NCI-H345 treated with DMSO at 0.1 percent for 48 hours (cell line): Measurements from ENCODE around the gene HAGHL.
"Not testable (repeated sequence)": the region's sequence is repeated elsewhere in the genome, so short reads cannot be mapped to it uniquely, and the experiment has no call there.

Experiments used
- DNase-seq: peaks from one replicate; lab custom pipeline; 2025; ENCODE audit not compliant: unreplicated experiment; lab: John Stamatoyannopoulos, UW

The HAGHL gene

GRCh38 chr16:767743-768235 lies 40.9 kb downstream of the HAGHL start:
- DNase-seq: no peak

- no peak for DNase-seq
Measured at GRCh38 chr16:768428-768827, 41.5 kb downstream of the HAGHL start.

- DNase-seq: no peak
Measured at GRCh38 chr16:769184-769784, 42.4 kb downstream of the HAGHL start.

- DNase-seq: no peak
Measured at GRCh38 chr16:769934-770333, 43.0 kb downstream of the HAGHL start.

GRCh38 chr16:770411-770810 lies 43.5 kb downstream of the HAGHL start:
- no peak for DNase-seq

GRCh38 chr16:772959-773358 lies 46.1 kb downstream of the HAGHL start:
- DNase-seq: no peak

- no peak for DNase-seq
Measured at GRCh38 chr16:774086-775001, 47.4 kb downstream of the HAGHL start.

- no peak for DNase-seq
Measured at GRCh38 chr16:775236-775796, 48.4 kb downstream of the HAGHL start.

- DNase-seq: not testable (repeated sequence)
Measured at GRCh38 chr16:776298-776697, 49.4 kb downstream of the HAGHL start.

- DNase-seq: no peak
Measured at GRCh38 chr16:776824-777223, 49.9 kb downstream of the HAGHL start.

GRCh38 chr16:777826-778225 lies 50.9 kb downstream of the HAGHL start:
- DNase-seq: no peak

- no peak for DNase-seq
Measured at GRCh38 chr16:778447-778846, 51.5 kb downstream of the HAGHL start.

GRCh38 chr16:778909-779527 lies 52.1 kb downstream of the HAGHL start:
- no peak for DNase-seq
